Measurements from ENCODE around the gene STK17A.
"Not testable (repeated sequence)": the region's sequence is repeated elsewhere in the genome, so short reads cannot be mapped to it uniquely, and the experiment has no call there.

The STK17A gene

DNA sequence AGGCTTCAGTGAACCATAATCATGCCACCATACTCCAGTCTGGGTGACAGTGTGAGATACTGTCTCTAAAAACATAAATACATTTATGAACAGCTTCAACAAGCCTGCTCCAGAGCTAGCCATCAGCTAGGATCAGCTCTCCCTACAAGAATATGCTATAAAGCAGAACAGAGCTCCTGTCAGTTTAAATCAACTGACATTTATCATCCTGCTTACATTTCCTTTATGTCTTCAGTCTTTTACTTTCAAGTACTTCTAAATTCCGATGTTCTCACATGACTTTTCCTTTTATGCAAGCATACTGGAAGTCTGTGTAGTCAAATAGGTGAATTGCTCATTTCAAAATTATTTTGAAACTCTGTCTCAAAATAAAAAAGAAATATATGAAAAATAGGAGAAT is 81.8 kb downstream of the STK17A start:
- no peak for DNase-seq

- DNase-seq = no peak
These were observed 84.0 kb downstream of the STK17A start for GRCh38 chr7:43666938-43667337.

- DNase-seq = no peak
These were observed 85.1 kb downstream of the STK17A start for GRCh38 chr7:43668035-43668434.

DNA sequence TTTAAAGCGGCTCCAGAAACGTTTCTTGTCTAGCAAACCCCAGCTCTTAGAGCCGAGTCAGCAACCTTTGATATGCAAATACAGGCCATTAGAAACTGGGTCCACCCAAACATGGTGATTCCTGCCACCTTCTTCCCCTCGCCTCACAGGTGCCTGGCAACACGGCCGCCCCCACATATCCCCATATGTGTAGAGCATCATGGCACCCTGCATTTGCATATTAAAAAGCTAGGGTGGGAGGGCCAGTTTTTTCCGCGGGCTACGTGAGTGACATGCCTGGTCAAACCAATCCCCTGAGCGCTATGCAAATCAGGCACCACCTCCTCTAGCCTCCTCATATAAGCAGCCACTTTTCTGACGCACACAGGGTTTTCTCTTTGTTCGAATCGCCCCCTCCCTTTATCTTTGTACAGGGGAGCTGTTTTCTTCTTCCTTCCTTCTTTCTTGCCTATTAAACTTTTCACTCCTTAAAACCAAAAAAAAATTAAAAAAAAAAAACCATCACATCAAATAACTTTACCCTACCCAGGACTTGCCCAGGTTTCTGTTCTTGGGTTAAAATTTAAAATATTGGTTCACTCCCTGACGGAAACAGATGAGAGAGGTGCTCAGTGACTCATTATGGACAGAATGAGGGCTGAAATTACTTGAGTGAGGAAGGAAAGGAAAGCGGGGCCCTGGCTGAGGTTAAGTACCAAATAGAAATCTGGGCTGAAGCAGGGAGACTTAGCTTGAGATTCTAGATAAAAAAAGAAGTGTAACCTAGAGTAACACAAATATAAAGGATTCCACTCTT is 86.6 kb downstream of the STK17A start:
- DNase-seq = no peak

DNA sequence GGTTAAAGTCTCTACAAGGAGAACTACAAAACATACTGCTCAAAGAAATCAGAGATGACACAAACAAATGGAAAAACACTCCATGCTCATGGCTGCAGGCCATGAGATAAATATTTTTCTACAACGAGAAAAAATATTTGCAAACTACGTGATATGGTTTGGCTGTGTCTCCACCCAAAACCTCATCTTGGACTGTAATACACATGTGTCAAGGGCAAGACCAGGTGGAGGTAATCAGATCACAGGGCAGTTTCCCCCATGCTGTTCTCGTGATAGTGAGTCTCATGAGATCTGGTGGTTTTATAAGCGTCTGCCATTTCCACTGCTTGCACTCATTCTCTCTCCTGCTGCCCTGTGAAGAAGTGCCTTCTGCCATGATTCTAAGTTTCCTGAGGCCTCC is 88.6 kb downstream of the STK17A start:
- no peak for DNase-seq

GRCh38 chr7:43673243-43673976 is 90.5 kb downstream of the STK17A start:
- not testable (repeated sequence) for DNase-seq

DNA sequence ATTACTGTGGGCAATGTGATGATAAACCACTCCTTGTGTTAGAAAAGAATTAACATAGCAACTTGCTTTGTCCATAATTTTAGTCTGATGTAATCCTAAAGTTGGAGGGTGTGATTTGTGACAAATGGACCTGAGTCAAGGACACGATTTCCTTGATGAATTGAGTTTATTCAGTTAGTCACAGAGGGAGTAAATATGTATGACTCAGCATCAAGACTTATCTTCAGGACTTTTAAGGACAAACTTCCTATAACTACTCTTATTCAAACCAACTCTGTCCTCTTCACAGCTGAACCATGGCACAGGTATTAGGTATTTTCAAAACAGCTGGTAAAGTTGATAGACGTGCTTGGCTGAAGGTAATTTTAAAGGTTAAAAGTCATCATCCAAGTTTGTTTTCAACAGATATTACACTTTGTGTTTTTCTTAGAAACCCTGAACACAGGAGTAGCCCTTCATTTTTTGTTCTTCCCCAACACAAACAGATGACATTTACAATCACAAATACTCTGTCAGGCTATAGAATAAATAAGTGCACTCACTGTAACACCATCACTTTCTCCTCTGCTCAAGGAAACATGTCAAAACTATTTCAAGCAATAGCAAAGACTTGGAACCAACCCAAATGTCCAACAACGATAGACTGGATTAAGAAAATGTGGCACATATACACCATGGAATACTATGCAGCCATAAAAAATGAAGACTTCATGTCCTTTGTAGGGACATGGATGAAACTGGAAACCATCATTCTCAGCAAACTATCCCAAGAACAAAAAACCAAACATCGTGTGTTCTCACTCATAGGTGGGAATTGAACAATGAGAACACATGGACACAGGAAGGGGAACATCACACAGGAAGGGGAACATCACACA is 91.9 kb downstream of the STK17A start:
- no peak for DNase-seq

Data from 8988T (cell line).